ENCODE measurements around the gene ADGRD1.

The ADGRD1 gene

DNA sequence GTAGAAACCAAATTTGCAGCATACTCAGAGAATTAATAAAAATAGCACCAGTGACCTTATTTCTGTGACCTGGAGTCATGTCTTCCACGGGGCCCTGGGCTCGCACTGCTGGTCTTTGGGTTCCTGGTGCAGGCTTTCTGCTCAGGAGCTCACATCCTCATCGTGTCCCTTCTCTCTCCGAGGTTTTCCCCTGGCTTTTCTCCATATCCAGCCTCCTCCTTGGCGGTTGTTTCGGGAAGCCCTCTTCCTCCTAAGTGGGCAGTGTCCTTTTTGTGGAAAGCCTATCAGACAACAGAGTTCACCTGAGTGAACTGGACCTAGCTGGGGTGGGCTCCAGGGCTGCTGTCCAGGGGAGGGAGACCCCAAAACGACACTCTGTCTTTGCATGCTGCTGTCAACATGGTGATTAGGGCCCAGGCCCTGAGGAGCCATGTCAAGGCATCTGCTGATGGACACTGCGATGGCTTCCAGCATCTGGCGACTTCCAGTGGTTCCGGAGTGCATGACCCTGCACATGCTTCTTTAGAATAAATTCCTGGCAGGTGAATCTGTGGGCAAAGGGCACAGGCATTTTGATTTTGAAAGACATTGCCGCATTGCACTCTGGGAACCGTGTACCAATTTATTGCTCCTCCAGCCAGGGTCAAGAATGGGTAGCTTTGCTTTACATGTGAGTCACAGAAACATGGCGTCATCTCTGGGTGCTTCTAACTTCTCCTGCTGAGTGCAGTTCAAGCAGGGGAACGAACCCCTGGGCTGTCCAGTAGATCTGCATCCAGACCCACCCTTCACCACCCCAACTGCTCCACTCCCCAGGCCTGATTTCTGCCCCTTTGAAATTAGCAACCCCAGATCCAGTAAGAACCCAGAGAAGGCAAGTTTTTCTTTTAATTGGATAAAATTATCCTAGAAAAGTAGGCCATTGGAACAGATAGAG lies 136.8 kb downstream of the ADGRD1 start:
- ChIA-PET CTCF (interaction anchor here (1.8 kb wide), 1 partner anchor 15 kb away, joined by 5 read pairs; no protein-coding TSS in a partner anchor), POLR2A (no interaction called here)
- H3K4me3 ChIP-seq (ENCODE audit: low read depth, low read length) = no peak overlapping the region
- DNase-seq (ENCODE audit: low read depth, low spot score) = no peak
- no peak for TF ChIP-seq CTCF (IDR thresholded peaks at IDR 0.05; ENCODE audit: insufficient read depth, low read length, missing control alignments)

DNA sequence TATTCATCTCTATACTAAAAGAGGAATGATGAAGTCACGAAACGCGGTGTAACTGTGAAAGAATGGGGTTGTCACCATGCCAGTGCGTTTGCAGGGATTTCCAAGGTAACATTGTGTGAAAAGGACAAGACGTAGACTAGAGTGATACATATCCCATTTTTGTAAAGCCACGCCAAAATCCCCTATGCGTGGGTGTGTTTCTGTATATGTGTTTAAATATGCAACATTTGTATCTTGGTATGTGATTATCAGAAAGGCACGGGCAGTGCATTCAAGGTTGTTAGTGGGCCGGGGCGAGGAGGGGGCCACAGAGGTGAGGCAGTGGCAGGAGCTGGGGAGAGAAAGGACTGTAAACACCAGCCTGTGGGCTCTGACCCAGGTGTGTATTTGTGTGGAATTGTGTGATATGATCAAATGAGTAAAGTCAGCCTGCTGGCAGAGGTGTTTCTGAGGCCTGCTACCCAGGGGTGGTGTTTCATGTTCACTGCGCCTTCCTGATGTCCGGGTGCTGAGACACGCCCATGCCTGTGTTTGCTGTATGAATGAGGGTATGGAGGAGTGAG lies 137.8 kb downstream of the ADGRD1 start:
- DNase-seq (ENCODE audit: low read depth, low spot score) = no peak
- H3K4me3 ChIP-seq (ENCODE audit: low read depth, low read length) = no peak overlapping the region
- POLR2A ChIA-PET = no interaction called here
- no peak for TF ChIP-seq CTCF (IDR thresholded peaks at IDR 0.05; ENCODE audit: insufficient read depth, low read length, missing control alignments)
- CTCF ChIA-PET = no interaction called here

DNA sequence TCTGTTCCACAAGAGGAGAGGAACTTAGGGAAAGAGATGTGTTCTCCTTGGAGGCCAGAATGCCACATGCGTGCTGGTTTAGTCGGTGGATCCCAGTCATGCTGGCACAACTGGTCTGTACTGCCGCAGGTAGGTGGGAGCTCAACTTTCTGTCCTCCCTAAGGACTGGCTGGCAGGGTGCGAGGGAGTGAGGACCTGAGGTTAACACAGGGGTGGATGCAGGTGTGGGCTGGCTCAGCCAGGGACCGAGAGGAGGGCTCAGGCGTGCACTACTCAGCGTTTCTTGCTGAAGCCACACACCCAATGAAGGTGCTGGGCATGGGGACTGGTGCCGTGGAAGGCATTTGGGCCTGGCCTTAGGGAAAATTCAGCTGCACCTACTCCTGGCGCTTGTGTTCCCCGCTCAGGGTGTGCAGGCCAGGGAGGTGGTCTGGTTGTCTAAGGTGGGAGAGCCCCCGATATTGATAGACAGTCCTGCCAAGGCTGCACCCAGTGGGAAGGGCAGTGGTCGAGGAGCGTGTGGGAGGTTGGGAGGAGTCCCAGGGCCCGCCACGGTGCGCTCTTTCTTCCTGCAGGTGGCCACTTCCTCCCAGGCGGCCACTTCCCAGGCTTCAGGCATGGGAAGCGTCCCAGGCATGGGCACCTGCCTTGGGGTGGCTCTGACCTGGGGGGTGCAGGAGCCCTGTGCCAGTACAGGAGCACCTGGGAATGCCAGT lies 138.4 kb downstream of the ADGRD1 start:
- POLR2A ChIA-PET = no interaction called here
- no peak for DNase-seq (ENCODE audit: low read depth, low spot score)
- CTCF ChIA-PET = no interaction called here
- no peak overlapping the region for H3K4me3 ChIP-seq (ENCODE audit: low read depth, low read length)
- TF ChIP-seq CTCF (IDR thresholded peaks at IDR 0.05; ENCODE audit: insufficient read depth, low read length, missing control alignments) = no peak

GRCh38 chr12:131092901-131093603 lies 139.3 kb downstream of the ADGRD1 start:
- TF ChIP-seq CTCF (IDR thresholded peaks at IDR 0.05; ENCODE audit: insufficient read depth, low read length, missing control alignments) = no peak
- ChIA-PET POLR2A (no interaction called here), CTCF (no interaction called here)
- DNase-seq (ENCODE audit: low read depth, low spot score) = no peak
- no peak overlapping the region for H3K4me3 ChIP-seq (ENCODE audit: low read depth, low read length)

DNA sequence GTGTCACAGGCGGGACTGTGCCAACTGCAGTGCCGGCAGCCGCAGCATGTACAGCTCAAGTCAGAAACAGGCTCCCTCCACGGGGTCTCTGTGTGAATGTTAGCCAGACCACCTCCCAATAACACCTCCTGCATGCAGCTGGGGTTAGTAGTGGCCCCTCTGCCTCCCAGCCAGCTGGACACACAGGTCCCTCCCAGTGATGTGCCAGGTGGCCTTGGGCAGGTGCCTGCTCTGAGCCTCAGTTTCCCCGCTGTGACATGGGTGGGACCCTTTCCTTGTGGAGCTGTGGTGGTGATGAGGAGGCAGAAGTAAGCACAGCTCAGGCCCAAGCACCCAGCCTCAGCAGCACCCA lies 139.9 kb downstream of the ADGRD1 start:
- H3K4me3 ChIP-seq (ENCODE audit: low read depth, low read length) = no peak overlapping the region
- ChIA-PET POLR2A (no interaction called here), CTCF (no interaction called here)
- no peak for TF ChIP-seq CTCF (IDR thresholded peaks at IDR 0.05; ENCODE audit: insufficient read depth, low read length, missing control alignments)
- no peak for DNase-seq (ENCODE audit: low read depth, low spot score)

Data from AG04449 (cell line).